Vagina (tissue), 2 donors: ENCODE measurements around the gene SPACA9.

Experiments
- POLR2A ChIP-seq, 2 donors: fragments of 450-650 bp; IDR thresholded peaks; one replicate each; pipeline ENCODE4 v1.6.1; 2017; ENCODE audit warnings: antibody characterized with exemption in 2 of 2, mild to moderate bottlenecking in 2 of 2, moderate library complexity in 2 of 2
- POLR2AphosphoS5 ChIP-seq, 2 donors: sonication (generic); formaldehyde crosslinking; IDR thresholded peaks; one replicate each; pipeline ENCODE4 v1.9.0; 2017; ENCODE audit warnings: antibody characterized with exemption in 2 of 2, mild to moderate bottlenecking in 2 of 2, low read depth in 1 of 2; ENCODE audit not compliant: insufficient read depth in 1 of 2
- TF ChIP-seq, protein P1 (sequence below), 3 experiments: fragments of 450-650 bp in 2 of 3; fragments of 200-600 bp in 1 of 3; sonication (generic) in 1 of 3; IDR thresholded peaks; one replicate each; pipeline ENCODE4 v1.5.1; 2017 to 2019; ENCODE audit warnings: antibody characterized with exemption in 3 of 3, mild to moderate bottlenecking in 2 of 3, moderate library complexity in 2 of 3

DNA sequence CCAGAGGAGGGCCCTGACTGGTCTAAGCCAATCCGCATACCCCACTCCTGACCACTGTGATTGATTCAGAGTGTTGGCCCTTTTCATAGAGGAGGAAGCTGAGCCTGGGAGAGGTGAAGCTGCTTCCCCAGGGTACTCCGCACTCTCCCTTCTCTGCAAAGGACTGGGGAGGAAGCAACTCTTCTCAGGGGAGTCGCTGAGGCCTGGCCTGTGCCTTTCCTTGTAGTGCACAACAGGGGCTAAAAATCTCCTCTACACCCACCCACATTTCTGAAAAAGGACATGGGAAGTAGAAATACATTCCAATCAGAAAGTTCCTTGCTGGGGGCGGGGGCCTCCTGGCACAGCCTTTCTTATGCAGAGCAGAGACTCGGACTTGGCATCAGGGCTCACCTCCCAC is 22.8 kb upstream of the SPACA9 start:
- TF ChIP-seq POLR2AphosphoS5 (IDR thresholded peaks at IDR 0.05; ENCODE audit: insufficient read depth in 1 of 2, low read depth in 1 of 2) (no peak), POLR2A (IDR thresholded peaks at IDR 0.05) (no peak)
- TF ChIP-seq, protein P1, sequence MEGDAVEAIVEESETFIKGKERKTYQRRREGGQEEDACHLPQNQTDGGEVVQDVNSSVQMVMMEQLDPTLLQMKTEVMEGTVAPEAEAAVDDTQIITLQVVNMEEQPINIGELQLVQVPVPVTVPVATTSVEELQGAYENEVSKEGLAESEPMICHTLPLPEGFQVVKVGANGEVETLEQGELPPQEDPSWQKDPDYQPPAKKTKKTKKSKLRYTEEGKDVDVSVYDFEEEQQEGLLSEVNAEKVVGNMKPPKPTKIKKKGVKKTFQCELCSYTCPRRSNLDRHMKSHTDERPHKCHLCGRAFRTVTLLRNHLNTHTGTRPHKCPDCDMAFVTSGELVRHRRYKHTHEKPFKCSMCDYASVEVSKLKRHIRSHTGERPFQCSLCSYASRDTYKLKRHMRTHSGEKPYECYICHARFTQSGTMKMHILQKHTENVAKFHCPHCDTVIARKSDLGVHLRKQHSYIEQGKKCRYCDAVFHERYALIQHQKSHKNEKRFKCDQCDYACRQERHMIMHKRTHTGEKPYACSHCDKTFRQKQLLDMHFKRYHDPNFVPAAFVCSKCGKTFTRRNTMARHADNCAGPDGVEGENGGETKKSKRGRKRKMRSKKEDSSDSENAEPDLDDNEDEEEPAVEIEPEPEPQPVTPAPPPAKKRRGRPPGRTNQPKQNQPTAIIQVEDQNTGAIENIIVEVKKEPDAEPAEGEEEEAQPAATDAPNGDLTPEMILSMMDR (IDR thresholded peaks at IDR 0.05) = no peak
